Measurements from ENCODE around the gene SLCO2B1. TPM values are rescaled to one million over a fixed set of nuclear protein-coding genes. Genes with fewer than 3 reads are reported as not detected.
"Not testable (repeated sequence)": the region's sequence is repeated elsewhere in the genome, so short reads cannot be mapped to it uniquely, and the experiment has no call there.

Gene SLCO2B1
- total RNA-seq = not detected

- H3K36me3 Mint-ChIP-seq (ENCODE audit: low read depth) = no peaks in the 10 kb centered on the region
- H3K27me3 Mint-ChIP-seq (ENCODE audit: low read depth) = peaks cover 27% of the 10 kb centered on the region
- CTCF ChIA-PET = interaction anchor here (1.3 to 15.6 kb wide), 4 partner anchors 10 to 120 kb away, joined by 3 to 538 read pairs (median 18); partner anchors contain the start of gene TPBGL
- H3K9me3 Mint-ChIP-seq (ENCODE audit: insufficient read depth) = no peaks in the 10 kb centered on the region
- peaks cover 27% of the 10 kb centered on the region for H3K4me1 Mint-ChIP-seq (ENCODE audit: low read depth)
- ATAC-seq (no peak), DNase-seq (no peak)
- H3K27ac Mint-ChIP-seq = no peak within 1 kb of the TSS
- no peak within 1 kb of the TSS for H3K4me3 Mint-ChIP-seq
- POLR2A ChIA-PET = no interaction called here
Observed at GRCh38 chr11:75150879-75151278, at the start of gene SLCO2B1. Gene SLCO2B1, plus strand, starts transcription at chr11:75151107. Its CDS starts 275 bp downstream, at chr11:75151382.

- Mint-ChIP-seq H3K27me3 (ENCODE audit: low read depth) (peaks cover 20% of the 10 kb centered on the region), H3K4me1 (ENCODE audit: low read depth) (peaks cover 3% of the 10 kb centered on the region), H3K9me3 (ENCODE audit: insufficient read depth) (peaks cover 3% of the 10 kb centered on the region), H3K27ac (no peak overlapping the region), H3K4me3 (no peak overlapping the region), H3K36me3 (ENCODE audit: low read depth) (no peaks in the 10 kb centered on the region)
- ATAC-seq (no peak), DNase-seq (no peak)
- CTCF ChIA-PET = interaction anchor here (1.4 kb wide), 1 partner anchor 39 kb away, joined by 4 read pairs; no protein-coding TSS in a partner anchor
- POLR2A ChIA-PET = no interaction called here
Observed at GRCh38 chr11:75101424-75102128, 49.3 kb upstream of the SLCO2B1 start.

GRCh38 chr11:75103380-75104026 is 47.4 kb upstream of the SLCO2B1 start:
- Mint-ChIP-seq H3K36me3 (ENCODE audit: low read depth) (no peaks in the 10 kb centered on the region), H3K4me1 (ENCODE audit: low read depth) (peaks cover 3% of the 10 kb centered on the region), H3K4me3 (no peak overlapping the region), H3K27me3 (ENCODE audit: low read depth) (peaks cover 18% of the 10 kb centered on the region), H3K9me3 (ENCODE audit: insufficient read depth) (peaks cover 3% of the 10 kb centered on the region), H3K27ac (no peak overlapping the region)
- ChIA-PET CTCF (no interaction called here), POLR2A (no interaction called here)
- no peak for DNase-seq
- ATAC-seq = no peak

- peaks cover 20% of the 10 kb centered on the region for H3K27me3 Mint-ChIP-seq (ENCODE audit: low read depth)
- H3K9me3 Mint-ChIP-seq (ENCODE audit: insufficient read depth) = peaks cover 3% of the 10 kb centered on the region
- POLR2A ChIA-PET = interaction anchor here (0.6 kb wide), 1 partner anchor 10 kb away, joined by 3 read pairs; no protein-coding TSS in a partner anchor
- CTCF ChIA-PET = no interaction called here
- ATAC-seq (no peak), DNase-seq (no peak)
- H3K36me3 Mint-ChIP-seq (ENCODE audit: low read depth) = no peaks in the 10 kb centered on the region
- H3K4me1 Mint-ChIP-seq (ENCODE audit: low read depth) = peaks cover 3% of the 10 kb centered on the region
- H3K27ac Mint-ChIP-seq = no peak overlapping the region
- H3K4me3 Mint-ChIP-seq = no peak overlapping the region
Observed at GRCh38 chr11:75105462-75105925, 45.4 kb upstream of the SLCO2B1 start.

- DNase-seq; H3K9me3 Mint-ChIP-seq (ENCODE audit: insufficient read depth); CTCF ChIA-PET; H3K4me1 Mint-ChIP-seq (ENCODE audit: low read depth); H3K36me3 Mint-ChIP-seq (ENCODE audit: low read depth); H3K27ac Mint-ChIP-seq; POLR2A ChIA-PET; ATAC-seq; H3K4me3 Mint-ChIP-seq: not testable (repeated sequence)
- H3K27me3 Mint-ChIP-seq (ENCODE audit: low read depth) = peaks cover 22% of the 10 kb centered on the region
Observed at GRCh38 chr11:75105967-75106681, 44.8 kb upstream of the SLCO2B1 start.

- Mint-ChIP-seq H3K4me1 (ENCODE audit: low read depth) (peaks cover 3% of the 10 kb centered on the region), H3K9me3 (ENCODE audit: insufficient read depth) (peaks cover 10% of the 10 kb centered on the region), H3K4me3 (no peak overlapping the region), H3K27me3 (ENCODE audit: low read depth) (peaks cover 22% of the 10 kb centered on the region), H3K36me3 (ENCODE audit: low read depth) (no peaks in the 10 kb centered on the region), H3K27ac (no peak overlapping the region)
- ATAC-seq = no peak
- ChIA-PET POLR2A (no interaction called here), CTCF (no interaction called here)
- DNase-seq = no peak
Observed at GRCh38 chr11:75107187-75107586, 43.7 kb upstream of the SLCO2B1 start.

- POLR2A ChIA-PET = no interaction called here
- Mint-ChIP-seq H3K27ac (no peak overlapping the region), H3K4me3 (no peak overlapping the region), H3K27me3 (ENCODE audit: low read depth) (peaks cover 17% of the 10 kb centered on the region), H3K4me1 (ENCODE audit: low read depth) (no peaks in the 10 kb centered on the region), H3K36me3 (ENCODE audit: low read depth) (no peaks in the 10 kb centered on the region), H3K9me3 (ENCODE audit: insufficient read depth) (peaks cover 7% of the 10 kb centered on the region)
- no peak for ATAC-seq
- CTCF ChIA-PET = no interaction called here
- DNase-seq = no peak
Observed at GRCh38 chr11:75112200-75112599, 38.7 kb upstream of the SLCO2B1 start.

GRCh38 chr11:75113030-75113429 is 37.9 kb upstream of the SLCO2B1 start:
- no peak for ATAC-seq
- H3K4me1 Mint-ChIP-seq (ENCODE audit: low read depth) = no peaks in the 10 kb centered on the region
- no peaks in the 10 kb centered on the region for H3K36me3 Mint-ChIP-seq (ENCODE audit: low read depth)

GRCh38 chr11:75114465-75114864 is 36.4 kb upstream of the SLCO2B1 start:
- Mint-ChIP-seq H3K9me3 (ENCODE audit: insufficient read depth) (peaks cover 7% of the 10 kb centered on the region), H3K4me1 (ENCODE audit: low read depth) (no peaks in the 10 kb centered on the region), H3K27ac (no peak overlapping the region), H3K27me3 (ENCODE audit: low read depth) (peaks cover 18% of the 10 kb centered on the region), H3K36me3 (ENCODE audit: low read depth) (no peaks in the 10 kb centered on the region), H3K4me3 (no peak overlapping the region)
- ATAC-seq = no peak
- no peak for DNase-seq
- POLR2A ChIA-PET = no interaction called here
- CTCF ChIA-PET = no interaction called here

More at GRCh38 chr11:75113030-75113429, 37.9 kb upstream of the SLCO2B1 start:
- Mint-ChIP-seq H3K4me3 (no peak overlapping the region), H3K27ac (no peak overlapping the region), H3K27me3 (ENCODE audit: low read depth) (peaks cover 17% of the 10 kb centered on the region), H3K9me3 (ENCODE audit: insufficient read depth) (peaks cover 7% of the 10 kb centered on the region)
- CTCF ChIA-PET = no interaction called here
- no peak for DNase-seq
- POLR2A ChIA-PET = no interaction called here

GRCh38 chr11:75118577-75118976 is 32.3 kb upstream of the SLCO2B1 start:
- Mint-ChIP-seq H3K27ac (no peak overlapping the region), H3K27me3 (ENCODE audit: low read depth) (peaks cover 12% of the 10 kb centered on the region), H3K4me1 (ENCODE audit: low read depth) (no peaks in the 10 kb centered on the region), H3K9me3 (ENCODE audit: insufficient read depth) (no peaks in the 10 kb centered on the region), H3K4me3 (no peak overlapping the region), H3K36me3 (ENCODE audit: low read depth) (no peaks in the 10 kb centered on the region)
- ATAC-seq = no peak
- ChIA-PET CTCF (interaction anchor here (0.9 to 1.3 kb wide), 2 partner anchors 22 to 87 kb away, joined by 3 read pairs; no protein-coding TSS in a partner anchor), POLR2A (no interaction called here)
- no peak for DNase-seq

- H3K4me3 Mint-ChIP-seq = no peak overlapping the region
Observed at GRCh38 chr11:75126564-75126963, 24.3 kb upstream of the SLCO2B1 start.

GRCh38 chr11:75132080-75132479 is 18.8 kb upstream of the SLCO2B1 start:
- no peak for ATAC-seq
- H3K4me1 Mint-ChIP-seq (ENCODE audit: low read depth) = no peaks in the 10 kb centered on the region
- H3K27me3 Mint-ChIP-seq (ENCODE audit: low read depth) = peaks cover 20% of the 10 kb centered on the region
- CTCF ChIA-PET = no interaction called here
- no peak overlapping the region for H3K27ac Mint-ChIP-seq
- H3K4me3 Mint-ChIP-seq = no peak overlapping the region
- POLR2A ChIA-PET = no interaction called here
- no peaks in the 10 kb centered on the region for H3K36me3 Mint-ChIP-seq (ENCODE audit: low read depth)
- no peak for DNase-seq
- H3K9me3 Mint-ChIP-seq (ENCODE audit: insufficient read depth) = no peaks in the 10 kb centered on the region

More at GRCh38 chr11:75126564-75126963, 24.3 kb upstream of the SLCO2B1 start:
- CTCF ChIA-PET = interaction anchor here (4.2 kb wide), 1 partner anchor 14 kb away, joined by 22 read pairs; no protein-coding TSS in a partner anchor
- no peak for ATAC-seq
- Mint-ChIP-seq H3K4me1 (ENCODE audit: low read depth) (no peaks in the 10 kb centered on the region), H3K9me3 (ENCODE audit: insufficient read depth) (no peaks in the 10 kb centered on the region), H3K27me3 (ENCODE audit: low read depth) (peaks cover 17% of the 10 kb centered on the region), H3K27ac (no peak overlapping the region), H3K36me3 (ENCODE audit: low read depth) (no peaks in the 10 kb centered on the region)
- POLR2A ChIA-PET = no interaction called here
- no peak for DNase-seq

Measured in activated CD8-positive, alpha-beta T cell treated with anti-CD3 and anti-CD28 coated beads, Interleukin-2, amount 10 ng/mL, durations not matched to agents 7 days and 5 days (primary cell).